Sigmoid colon (tissue), 4 donors: Measurements from ENCODE around the gene PRDM12.

Experiments used
- EP300 ChIP-seq, 4 donors: sonication (generic); formaldehyde crosslinking; IDR thresholded peaks; one replicate each; pipeline ENCODE4 v1.6.1; 2017; ENCODE audit warnings: antibody characterized with exemption in 4 of 4
- POLR2A ChIP-seq, 2 donors: fragments of 450-650 bp; IDR thresholded peaks; one replicate each; pipeline ENCODE4 v1.6.1; 2016; ENCODE audit warnings: antibody characterized with exemption in 2 of 2, mild to moderate bottlenecking in 2 of 2, moderate library complexity in 2 of 2
- POLR2AphosphoS5 ChIP-seq, 4 donors: sonication (generic); formaldehyde crosslinking; IDR thresholded peaks; one replicate each; pipeline ENCODE4 v1.6.1; 2017; ENCODE audit warnings: antibody characterized with exemption in 4 of 4
- TF ChIP-seq, protein P1 (sequence below), 4 experiments: fragments of 450-650 bp in 3 of 4; fragments of 200-600 bp in 1 of 4; IDR thresholded peaks; one replicate each; pipeline ENCODE4 v1.5.1; 2016 to 2019; ENCODE audit warnings: antibody characterized with exemption in 4 of 4, mild to moderate bottlenecking in 3 of 4, moderate library complexity in 2 of 4

GRCh38 chr9:130639124-130639765 lies 25.1 kb upstream of the PRDM12 start:
- TF ChIP-seq, protein P1, sequence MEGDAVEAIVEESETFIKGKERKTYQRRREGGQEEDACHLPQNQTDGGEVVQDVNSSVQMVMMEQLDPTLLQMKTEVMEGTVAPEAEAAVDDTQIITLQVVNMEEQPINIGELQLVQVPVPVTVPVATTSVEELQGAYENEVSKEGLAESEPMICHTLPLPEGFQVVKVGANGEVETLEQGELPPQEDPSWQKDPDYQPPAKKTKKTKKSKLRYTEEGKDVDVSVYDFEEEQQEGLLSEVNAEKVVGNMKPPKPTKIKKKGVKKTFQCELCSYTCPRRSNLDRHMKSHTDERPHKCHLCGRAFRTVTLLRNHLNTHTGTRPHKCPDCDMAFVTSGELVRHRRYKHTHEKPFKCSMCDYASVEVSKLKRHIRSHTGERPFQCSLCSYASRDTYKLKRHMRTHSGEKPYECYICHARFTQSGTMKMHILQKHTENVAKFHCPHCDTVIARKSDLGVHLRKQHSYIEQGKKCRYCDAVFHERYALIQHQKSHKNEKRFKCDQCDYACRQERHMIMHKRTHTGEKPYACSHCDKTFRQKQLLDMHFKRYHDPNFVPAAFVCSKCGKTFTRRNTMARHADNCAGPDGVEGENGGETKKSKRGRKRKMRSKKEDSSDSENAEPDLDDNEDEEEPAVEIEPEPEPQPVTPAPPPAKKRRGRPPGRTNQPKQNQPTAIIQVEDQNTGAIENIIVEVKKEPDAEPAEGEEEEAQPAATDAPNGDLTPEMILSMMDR (IDR thresholded peaks at IDR 0.05) = no peak
- TF ChIP-seq POLR2A (IDR thresholded peaks at IDR 0.05) (no peak), EP300 (IDR thresholded peaks at IDR 0.05) (no peak), POLR2AphosphoS5 (IDR thresholded peaks at IDR 0.05) (no peak)
